ENCODE measurements around the gene SORCS2. TPM values are rescaled to one million over a fixed set of nuclear protein-coding genes. Genes with fewer than 3 reads are reported as not detected.

Gene SORCS2
- total and polyA plus RNA-seq, 2 experiments from 2014 or later, result 0.38 to 1.4 TPM

DNA sequence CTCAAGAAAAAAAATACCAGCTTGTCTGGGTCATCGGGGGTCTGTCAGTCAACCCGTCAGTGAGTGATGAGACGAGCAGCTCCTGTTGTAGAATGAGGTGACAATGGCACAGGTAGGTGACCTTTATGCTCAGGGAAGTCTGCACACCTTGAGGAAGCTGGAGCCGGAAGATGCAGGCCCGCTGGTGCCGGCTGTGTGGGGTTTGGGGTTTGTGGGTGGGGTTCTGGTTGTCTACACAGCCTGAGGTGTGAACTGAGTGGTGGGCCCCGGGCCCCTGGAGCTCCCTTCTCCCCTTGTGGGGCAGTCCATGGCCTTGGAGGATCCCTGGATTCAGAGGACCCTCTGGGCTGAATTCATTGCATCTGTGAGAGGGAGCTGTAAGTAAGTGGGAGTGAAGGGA lies 75.5 kb downstream of the SORCS2 start:
- H3K79me2 ChIP-seq (ENCODE audit: insufficient read depth), result no peaks in the 10 kb centered on the region
- 90 to 95% methylated on average over 7 of the region's 7 CpGs for WGBS, 2 experiments (ENCODE audit: low coverage in 1 of 2, low lambda C conversion rate in 2 of 2, missing lambda C conversion rate in 2 of 2)
- no peaks in the 10 kb centered on the region for H3K27me3 ChIP-seq (replicated peaks; ENCODE audit: insufficient read depth)
- peaks cover 11% of the 10 kb centered on the region for H3K4me1 ChIP-seq (ENCODE audit: insufficient read depth)
- H3K9me2 ChIP-seq (ENCODE audit: insufficient read depth), result no peaks in the 10 kb centered on the region
- in situ Hi-C loops (cut with MboI), result no loop called here
- no peak overlapping the region for H3K4me2 ChIP-seq (ENCODE audit: unreplicated experiment)
- no peak overlapping the region for H2AFZ ChIP-seq
- H3K36me3 ChIP-seq (ENCODE audit: low read depth), result no peaks in the 10 kb centered on the region
- no peak overlapping the region for H3K4me3 ChIP-seq
- H3K27ac ChIP-seq, result no peak overlapping the region
- H4K20me1 ChIP-seq (ENCODE audit: insufficient read depth), result no peaks in the 10 kb centered on the region
- H3K9ac ChIP-seq, result no peak overlapping the region
- H3F3A ChIP-seq (ENCODE audit: insufficient read depth), result no peaks in the 10 kb centered on the region
- DNase-seq, result no peak
- no peaks in the 10 kb centered on the region for H3K9me3 ChIP-seq (ENCODE audit: low read depth)
- no peak for TF ChIP-seq EZH2 (IDR thresholded peaks at IDR 0.05; ENCODE audit: insufficient read depth, poor library complexity, severe bottlenecking)
- no peak for TF ChIP-seq EZH2phosphoT487 (IDR thresholded peaks at IDR 0.05; ENCODE audit: insufficient read depth, low read depth)

DNA sequence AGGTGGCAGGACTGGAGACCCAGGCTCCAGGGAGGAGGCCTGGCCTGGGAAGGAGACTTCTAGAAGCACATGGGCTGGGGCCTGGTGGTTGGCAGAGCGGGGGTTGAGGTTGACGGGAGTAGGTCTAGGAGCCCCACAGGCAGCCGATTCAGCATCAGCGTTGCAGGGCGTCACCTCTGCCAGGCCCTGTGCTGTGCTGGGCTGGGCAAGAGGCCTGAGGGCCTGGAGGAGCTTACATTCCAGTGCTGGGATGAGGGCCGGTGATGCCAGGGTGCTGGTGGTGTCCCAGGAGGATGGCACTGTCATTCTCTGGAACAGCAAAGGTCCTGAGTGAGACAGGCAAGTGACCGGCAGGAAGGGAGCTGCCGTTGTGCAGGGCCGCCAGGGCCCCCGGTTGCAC lies 76.6 kb downstream of the SORCS2 start:
- TF ChIP-seq EZH2phosphoT487 (IDR thresholded peaks at IDR 0.05; ENCODE audit: insufficient read depth, low read depth), result no peak
- TF ChIP-seq EZH2 (IDR thresholded peaks at IDR 0.05; ENCODE audit: insufficient read depth, poor library complexity, severe bottlenecking), result no peak
- Histone ChIP-seq H3K4me2 (ENCODE audit: unreplicated experiment) (no peak overlapping the region), H3K36me3 (ENCODE audit: low read depth) (no peaks in the 10 kb centered on the region), H3K9me3 (ENCODE audit: low read depth) (no peaks in the 10 kb centered on the region), H3K9me2 (ENCODE audit: insufficient read depth) (no peaks in the 10 kb centered on the region), H3K4me1 (ENCODE audit: insufficient read depth) (peaks cover 11% of the 10 kb centered on the region), H3K4me3 (no peak overlapping the region), H3K79me2 (ENCODE audit: insufficient read depth) (no peaks in the 10 kb centered on the region), H3K9ac (no peak overlapping the region), H3F3A (ENCODE audit: insufficient read depth) (no peaks in the 10 kb centered on the region), H3K27me3 (replicated peaks; ENCODE audit: insufficient read depth) (no peaks in the 10 kb centered on the region), H3K27ac (no peak overlapping the region), H4K20me1 (ENCODE audit: insufficient read depth) (no peaks in the 10 kb centered on the region), H2AFZ (no peak overlapping the region)
- in situ Hi-C loops (cut with MboI), result no loop called here
- no peak for DNase-seq
- 91 to 95% methylated on average over 10 of the region's 10 CpGs for WGBS, 2 experiments (ENCODE audit: low coverage in 1 of 2, low lambda C conversion rate in 2 of 2, missing lambda C conversion rate in 2 of 2)

DNA sequence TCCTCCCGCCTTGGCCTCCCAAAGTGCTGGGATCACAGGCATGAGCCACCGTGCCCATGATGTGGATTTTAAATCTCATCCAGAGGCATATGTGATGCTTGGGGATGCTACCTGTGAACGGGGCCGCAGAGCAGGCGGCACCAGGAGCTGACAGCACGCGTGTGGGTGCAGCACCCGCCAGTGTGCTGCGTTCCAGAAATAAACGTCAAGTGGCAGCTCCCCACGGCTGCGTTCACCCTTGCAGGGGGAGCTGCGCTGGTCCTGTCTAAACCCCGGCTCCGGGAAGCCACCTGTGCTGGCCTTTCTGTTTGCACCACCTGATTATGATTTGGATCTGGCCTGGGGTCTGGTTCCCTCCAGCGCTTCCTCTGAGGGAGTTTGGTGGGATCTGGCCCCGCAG lies 77.8 kb downstream of the SORCS2 start:
- no peak for DNase-seq
- Histone ChIP-seq H3F3A (ENCODE audit: insufficient read depth) (no peaks in the 10 kb centered on the region), H3K36me3 (ENCODE audit: low read depth) (no peaks in the 10 kb centered on the region), H3K4me2 (ENCODE audit: unreplicated experiment) (no peak overlapping the region), H3K27ac (no peak overlapping the region), H4K20me1 (ENCODE audit: insufficient read depth) (no peaks in the 10 kb centered on the region), H3K4me1 (ENCODE audit: insufficient read depth) (peaks cover 11% of the 10 kb centered on the region), H3K9me3 (ENCODE audit: low read depth) (no peaks in the 10 kb centered on the region), H3K9me2 (ENCODE audit: insufficient read depth) (no peaks in the 10 kb centered on the region), H3K79me2 (ENCODE audit: insufficient read depth) (no peaks in the 10 kb centered on the region), H3K9ac (no peak overlapping the region), H3K27me3 (replicated peaks; ENCODE audit: insufficient read depth) (no peaks in the 10 kb centered on the region), H3K4me3 (no peak overlapping the region), H2AFZ (no peak overlapping the region)
- in situ Hi-C loops (cut with MboI), result no loop called here
- TF ChIP-seq EZH2phosphoT487 (IDR thresholded peaks at IDR 0.05; ENCODE audit: insufficient read depth, low read depth) (no peak), EZH2 (IDR thresholded peaks at IDR 0.05; ENCODE audit: insufficient read depth, poor library complexity, severe bottlenecking) (no peak)
- WGBS, 2 experiments (ENCODE audit: low coverage in 1 of 2, low lambda C conversion rate in 2 of 2, missing lambda C conversion rate in 2 of 2), result 89 to 97% methylated on average over 17 of the region's 17 CpGs

DNA sequence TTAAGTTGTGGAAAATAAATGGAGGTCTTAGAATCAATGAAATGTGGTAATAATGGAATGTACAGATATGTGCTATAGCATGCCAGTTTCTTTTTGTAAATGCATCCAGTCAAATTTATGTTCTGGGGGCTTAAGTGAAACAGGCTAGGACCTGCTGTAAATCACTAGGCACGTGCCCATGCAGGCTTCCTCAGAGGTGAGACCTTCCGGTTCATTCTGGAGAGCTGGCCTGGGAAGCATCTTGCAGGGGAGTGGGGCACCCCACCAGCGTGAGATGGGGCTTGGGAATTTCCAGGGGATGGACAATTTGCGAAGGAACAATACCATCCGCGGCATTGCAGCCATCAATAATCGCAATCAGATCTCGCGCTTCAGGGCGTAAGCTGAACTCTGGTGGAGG lies 80.1 kb downstream of the SORCS2 start:
- Histone ChIP-seq H3K9me3 (ENCODE audit: low read depth) (no peaks in the 10 kb centered on the region), H3K36me3 (ENCODE audit: low read depth) (no peaks in the 10 kb centered on the region), H3F3A (ENCODE audit: insufficient read depth) (no peaks in the 10 kb centered on the region), H3K4me1 (ENCODE audit: insufficient read depth) (peaks cover 5% of the 10 kb centered on the region; the same call in 1 of the 2 replicates), H3K27ac (no peak overlapping the region), H3K27me3 (replicated peaks; ENCODE audit: insufficient read depth) (no peaks in the 10 kb centered on the region), H3K4me3 (no peak overlapping the region), H3K79me2 (ENCODE audit: insufficient read depth) (no peaks in the 10 kb centered on the region), H3K9ac (no peak overlapping the region), H2AFZ (no peak overlapping the region), H4K20me1 (ENCODE audit: insufficient read depth) (no peaks in the 10 kb centered on the region), H3K9me2 (ENCODE audit: insufficient read depth) (no peaks in the 10 kb centered on the region), H3K4me2 (ENCODE audit: unreplicated experiment) (no peak overlapping the region)
- DNase-seq, result no peak
- in situ Hi-C loops (cut with MboI), result no loop called here
- 87 to 92% methylated on average over 10 of the region's 10 CpGs for WGBS, 2 experiments (ENCODE audit: low coverage in 1 of 2, low lambda C conversion rate in 2 of 2, missing lambda C conversion rate in 2 of 2)
- no peak for TF ChIP-seq EZH2phosphoT487 (IDR thresholded peaks at IDR 0.05; ENCODE audit: insufficient read depth, low read depth)
- no peak for TF ChIP-seq EZH2 (IDR thresholded peaks at IDR 0.05; ENCODE audit: insufficient read depth, poor library complexity, severe bottlenecking)

DNA sequence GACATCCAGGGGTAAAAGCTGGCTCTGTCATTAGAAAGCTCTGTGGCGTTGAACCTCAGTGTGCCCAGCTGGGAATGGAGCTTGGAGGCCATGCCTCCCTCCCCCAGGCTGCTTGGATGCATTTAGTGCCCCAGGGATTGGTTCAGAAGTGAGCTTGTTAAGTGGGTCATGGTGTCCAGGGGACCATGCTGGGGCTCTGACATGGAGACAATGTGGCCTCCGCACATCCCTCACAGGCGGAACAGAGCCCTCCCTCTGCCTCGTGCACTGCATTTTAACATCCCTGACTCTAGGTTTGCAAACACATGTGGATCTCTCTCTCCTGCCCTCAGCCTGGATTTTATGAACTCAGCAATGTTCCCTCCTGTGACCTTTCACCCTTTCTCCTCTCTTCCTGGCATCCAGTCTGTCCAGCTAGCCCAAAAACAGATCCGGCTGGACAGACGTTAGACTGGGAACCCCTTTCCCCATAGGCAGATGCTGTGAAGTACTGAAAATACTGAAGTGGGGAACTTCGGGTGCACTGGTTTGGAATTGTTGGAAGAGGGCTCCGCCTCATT lies 81.5 kb downstream of the SORCS2 start:
- Histone ChIP-seq H3K27me3 (replicated peaks; ENCODE audit: insufficient read depth) (no peaks in the 10 kb centered on the region), H3K4me2 (ENCODE audit: unreplicated experiment) (no peak overlapping the region), H3K9me2 (ENCODE audit: insufficient read depth) (no peaks in the 10 kb centered on the region), H3K79me2 (ENCODE audit: insufficient read depth) (no peaks in the 10 kb centered on the region), H4K20me1 (ENCODE audit: insufficient read depth) (no peaks in the 10 kb centered on the region), H3F3A (ENCODE audit: insufficient read depth) (no peaks in the 10 kb centered on the region), H3K4me1 (ENCODE audit: insufficient read depth) (peaks cover 5% of the 10 kb centered on the region; the same call in 1 of the 2 replicates), H3K36me3 (ENCODE audit: low read depth) (no peaks in the 10 kb centered on the region), H3K4me3 (no peak overlapping the region), H2AFZ (no peak overlapping the region), H3K27ac (no peak overlapping the region), H3K9ac (no peak overlapping the region), H3K9me3 (ENCODE audit: low read depth) (no peaks in the 10 kb centered on the region)
- TF ChIP-seq EZH2phosphoT487 (IDR thresholded peaks at IDR 0.05; ENCODE audit: insufficient read depth, low read depth) (no peak), EZH2 (IDR thresholded peaks at IDR 0.05; ENCODE audit: insufficient read depth, poor library complexity, severe bottlenecking) (no peak)
- no peak for DNase-seq
- 83 to 90% methylated on average over 8 of the region's 8 CpGs for WGBS, 2 experiments (ENCODE audit: low coverage in 1 of 2, low lambda C conversion rate in 2 of 2, missing lambda C conversion rate in 2 of 2)
- in situ Hi-C loops (cut with MboI), result no loop called here

Measured in GM23248 (cell line).